ENCODE data around the gene ZNF234. TPM values are rescaled to one million over a fixed set of nuclear protein-coding genes. Genes with fewer than 3 reads are reported as not detected.

ZNF234 gene
- total and polyA plus RNA-seq, 11 donors: 4.5 to 12.8 (median 9.1) TPM

GRCh38 chr19:44204772-44205171 is 63.4 kb downstream of the ZNF234 start:
- intact Hi-C loops (cut with DNase I): loop anchor here in 3 of 10 donors (5.0 kb wide), 2 partner anchors 37 to 92 kb away; partner anchors contain the start of genes ZNF226 (in 2 of the 3) and ZNF225 (in 1 of the 3)
- TF ChIP-seq CTCF (IDR thresholded peaks at IDR 0.05) (no peak), POLR2A (IDR thresholded peaks at IDR 0.05) (no peak)
- no peak for DNase-seq

GRCh38 chr19:44207126-44207803 is 65.9 kb downstream of the ZNF234 start:
- peak overlapping the region; percentile 84 to 96 (median 92) for H3K27ac ChIP-seq
- DNase-seq: peak; percentile 91 to 94 (median 93)
- intact Hi-C loops (cut with DNase I): loop anchor here in 6 of 10 donors (2.0 to 5.0 kb wide), 5 partner anchors 40 to 95 kb away; partner anchors contain the start of genes ZNF226 (in 4 of the 6), ZNF225 (in 2 of the 6) and ZNF234 (in 1 of the 6)
- ATAC-seq: peak; percentile 96 to 98 (median 97)
- TF ChIP-seq CTCF (IDR thresholded peaks at IDR 0.05) (no peak), POLR2A (IDR thresholded peaks at IDR 0.05) (peak in 1 of 2 donors; percentile 47)
- H3K4me3 ChIP-seq: peak overlapping the region; percentile 47 to 86 (median 76)
- H3K9me3 ChIP-seq: peaks cover 0 to 21% (median 0%) of the 10 kb centered on the region in 12 donors
- peaks cover 0 to 5% (median 0%) of the 10 kb centered on the region in 9 donors for H3K27me3 ChIP-seq
- H3K36me3 ChIP-seq: no peaks in the 10 kb centered on the region
- H3K4me1 ChIP-seq: peaks cover 0 to 15% (median 7%) of the 10 kb centered on the region in 12 donors
- WGBS, 4 donors: 4% methylated on average over 20 to 26 of the region's 26 CpGs

More at GRCh38 chr19:44204772-44205171, 63.4 kb downstream of the ZNF234 start:
- Histone ChIP-seq H3K4me1 (peaks cover 0 to 10% (median 7%) of the 10 kb centered on the region in 12 donors), H3K9me3 (peaks cover 0 to 21% (median 0%) of the 10 kb centered on the region in 12 donors), H3K27me3 (peaks cover 0 to 5% (median 0%) of the 10 kb centered on the region in 9 donors), H3K27ac (no peak overlapping the region), H3K36me3 (no peaks in the 10 kb centered on the region), H3K4me3 (no peak overlapping the region)
- 76 to 87% (median 86%) methylated on average over 2 of the region's 2 CpGs for WGBS, 4 donors
- ATAC-seq: no peak

Other genes with a start within 250 kb of the ZNF234 start
- 1 to 10 TPM; 4.0 to 9.9 (median 7.2) TPM for gene ZNF45, start 206.3 kb upstream of the ZNF234 start, total RNA-seq
- 1 to 10 TPM; 2.4 to 5.4 TPM for gene ZNF45, start 206.3 kb upstream of the ZNF234 start, polyA plus RNA-seq
- 1 to 10 TPM; 2.6 to 6.7 (median 3.9) TPM for gene ZNF221, start 190.3 kb upstream of the ZNF234 start, total RNA-seq
- 1 to 10 TPM; 2.4 to 2.9 TPM for gene ZNF221, start 190.3 kb upstream of the ZNF234 start, polyA plus RNA-seq
- gene ZNF155, start 157.4 kb upstream of the ZNF234 start, total RNA-seq: 1 to 10 TPM; 4.0 to 7.7 (median 6.6) TPM
- gene ZNF155, start 157.4 kb upstream of the ZNF234 start, polyA plus RNA-seq: 1 to 10 TPM; 4.9 to 5.1 TPM
- 1 to 10 TPM; 1.7 to 4.3 (median 2.5) TPM for gene ZNF230, start 138.6 kb upstream of the ZNF234 start, total RNA-seq
- gene ZNF230, start 138.6 kb upstream of the ZNF234 start, polyA plus RNA-seq: 1 to 10 TPM; 1.8 to 1.9 TPM
- gene ZNF222, start 116.2 kb upstream of the ZNF234 start, total RNA-seq: 1 to 10 TPM; 2.3 to 5.0 (median 3.9) TPM
- gene ZNF222, start 116.2 kb upstream of the ZNF234 start, polyA plus RNA-seq: 1 to 10 TPM; 2.1 to 7.7 TPM
- gene ZNF223, start 89.5 kb upstream of the ZNF234 start, total RNA-seq: 1 to 10 TPM; 1.7 to 5.1 (median 3.2) TPM
- gene ZNF223, start 89.5 kb upstream of the ZNF234 start, polyA plus RNA-seq: 1 to 10 TPM; 2.6 to 4.5 TPM
- 1 to 10 TPM; 1.2 to 2.7 (median 1.8) TPM for gene ZNF284, start 69.4 kb upstream of the ZNF234 start, total RNA-seq
- gene ZNF284, start 69.4 kb upstream of the ZNF234 start, polyA plus RNA-seq: 1 to 10 TPM; 1.1 TPM
- gene ZNF224, start 47.2 kb upstream of the ZNF234 start, total RNA-seq: 10 to 100 TPM in 8 of 9 donors, 1 to 10 TPM in 1; 9.9 to 17.7 (median 13.0) TPM
- 10 to 100 TPM in 1 of 2 donors, 1 to 10 TPM in 1; 7.1 to 11.8 TPM for gene ZNF224, start 47.2 kb upstream of the ZNF234 start, polyA plus RNA-seq
- gene ZNF225, start 28.2 kb upstream of the ZNF234 start, total RNA-seq: 1 to 10 TPM; 1.3 to 6.2 (median 3.7) TPM
- 1 to 10 TPM; 1.4 to 2.1 TPM for gene ZNF225, start 28.2 kb upstream of the ZNF234 start, polyA plus RNA-seq
- 10 to 100 TPM; 12.2 to 29.2 (median 21.1) TPM for gene ZNF226, start 23.5 kb downstream of the ZNF234 start, total RNA-seq
- 10 to 100 TPM; 18.9 to 20.1 TPM for gene ZNF226, start 23.5 kb downstream of the ZNF234 start, polyA plus RNA-seq
- gene ZNF227, start 71.0 kb downstream of the ZNF234 start, total RNA-seq: 10 to 100 TPM in 6 of 9 donors, 1 to 10 TPM in 3; 4.7 to 20.5 (median 11.0) TPM
- 1 to 10 TPM; 4.4 to 5.9 TPM for gene ZNF227, start 71.0 kb downstream of the ZNF234 start, polyA plus RNA-seq
- gene ZNF233, start 118.3 kb downstream of the ZNF234 start, total RNA-seq: 1 to 10 TPM; 3.6 to 9.6 (median 5.2) TPM
- 1 to 10 TPM; 1.5 to 3.8 TPM for gene ZNF233, start 118.3 kb downstream of the ZNF234 start, polyA plus RNA-seq
- gene ZNF235, start 163.5 kb downstream of the ZNF234 start, total RNA-seq: 1 to 10 TPM; 1.9 to 6.3 (median 4.1) TPM
- gene ZNF235, start 163.5 kb downstream of the ZNF234 start, polyA plus RNA-seq: 1 to 10 TPM; 1.7 to 3.3 TPM
- gene ZNF112, start 215.1 kb downstream of the ZNF234 start, total RNA-seq: 1 to 10 TPM; 3.1 to 9.0 (median 5.5) TPM
- 1 to 10 TPM; 1.7 to 2.2 TPM for gene ZNF112, start 215.1 kb downstream of the ZNF234 start, polyA plus RNA-seq

All from heart left ventricle (tissue), 16 donors.